K562 (cell line): ENCODE data around the gene SCUBE1. TPM values are rescaled to one million over a fixed set of nuclear protein-coding genes. Genes with fewer than 3 reads are reported as not detected.
A peak's percentile ranks its signal among the peaks of the same experiment; 100 is the strongest.

ENCODE experiments used
- ATAC-seq: fragments of 200-7000 bp; cut with Tn5 transposase; 3 replicates; pipeline ENCODE4 v1.9.1; 2020; ENCODE audit warnings: moderate library complexity
- BruUV-seq: library from RNA; stranded (reverse); fragments of 400-500 nt; replicated peaks from 2 replicates; lab custom pipeline; 2021; lab: Mats Ljungman, UMichigan
- CTCF ChIA-PET: fragments of 300-600 bp; formaldehyde crosslinking; extraction: SDS; loops from one replicate; lab custom pipeline; 2021; ENCODE audit warnings: low intra/inter-chr PET ratio; lab: Yijun Ruan, JAX
- POLR2A ChIA-PET: fragments of 300-600, 350-650 bp; sonication (Branson Sonifier 250); formaldehyde crosslinking; extraction: SDS; loops from one replicate; lab custom pipeline; 2021; ENCODE audit warnings: antibody characterized with exemption, inconsistent platforms; lab: Yijun Ruan, JAX
- DNase-seq, 4 experiments: peaks; one replicate each; pipeline versions ENCODE4 v3.0.0 to v3.0.0-alpha.2; 2011 to 2018; ENCODE audit warnings: low spot score in 3 of 4, mixed read lengths in 3 of 4; ENCODE audit errors: extremely low read depth in 1 of 4
- FAIRE-seq: peaks from 2 replicates; lab custom pipeline; 2011; peaks lifted over from hg19 to GRCh38; lab: Jason Lieb, UNC
- H2AFZ ChIP-seq: 2 replicates; pipeline ENCODE4 v1.6.0; 2011; ENCODE audit warnings: low read depth, low read length, control low read depth, inconsistent platforms
- H3K27ac ChIP-seq: fragments of 200-600 bp; 3 replicates; pipeline ENCODE4 v1.8.0; 2011; ENCODE audit warnings: low read depth, mild to moderate bottlenecking, control low read depth, inconsistent platforms, low read length, moderate library complexity, mixed read lengths; ENCODE audit errors: extremely low read depth
- H3K27me3 ChIP-seq, 2 experiments: fragments of 300-600 bp in 1 of 2; 2 replicates in 1 of 2; 3 replicates in 1 of 2; pipeline versions ENCODE4 v1.6.0 to v1.8.0; 2011; ENCODE audit warnings: inconsistent platforms in 2 of 2, low read length in 2 of 2, mild to moderate bottlenecking in 1 of 2, mixed read lengths in 1 of 2, moderate library complexity in 1 of 2; ENCODE audit not compliant: control insufficient read depth in 2 of 2, insufficient read depth in 2 of 2
- H3K36me3 ChIP-seq: fragments of 300-600 bp; 3 replicates; pipeline ENCODE4 v1.8.0; 2011; ENCODE audit warnings: mild to moderate bottlenecking, low read length, inconsistent platforms; ENCODE audit not compliant: control insufficient read depth, insufficient read depth
- H3K4me1 ChIP-seq, 2 experiments: fragments of 200-600 bp in 1 of 2; replicated peaks in 1 of 2; 2 replicates in 1 of 2; 3 replicates in 1 of 2; pipeline versions ENCODE4 v1.5.1 to v1.8.0; 2011; ENCODE audit warnings: inconsistent platforms in 2 of 2, low read length in 2 of 2, mild to moderate bottlenecking in 1 of 2, mixed read lengths in 1 of 2, moderate library complexity in 1 of 2; ENCODE audit not compliant: control insufficient read depth in 2 of 2, insufficient read depth in 2 of 2
- H3K4me2 ChIP-seq: 2 replicates; pipeline ENCODE4 v1.6.1; 2011; ENCODE audit warnings: low read length, control low read depth, inconsistent platforms, mixed read lengths; ENCODE audit not compliant: insufficient read depth
- H3K4me3 ChIP-seq: fragments of 200-600 bp; sonication (generic), shearing (Covaris generic); 2 replicates; pipeline ENCODE4 v1.5.1; 2016; ENCODE audit warnings: control low read depth, inconsistent platforms
- H3K79me2 ChIP-seq: fragments of 200-600 bp; 3 replicates; pipeline ENCODE4 v1.8.0; 2011; ENCODE audit warnings: low read length, inconsistent platforms; ENCODE audit not compliant: control insufficient read depth, insufficient read depth
- H3K9ac ChIP-seq, 2 experiments: 2 replicates each; pipeline versions ENCODE4 v1.6.0 to v1.6.1; 2011; ENCODE audit warnings: low read depth in 2 of 2, low read length in 2 of 2, control low read depth in 1 of 2, inconsistent platforms in 1 of 2, mild to moderate bottlenecking in 1 of 2, mixed read lengths in 1 of 2; ENCODE audit not compliant: insufficient read depth in 1 of 2
- H3K9me1 ChIP-seq: one replicate; pipeline ENCODE4 v1.6.0; 2011; ENCODE audit warnings: inconsistent platforms, mild to moderate bottlenecking, low read length, moderate library complexity; ENCODE audit not compliant: control insufficient read depth, insufficient read depth
- H3K9me3 ChIP-seq: replicated peaks from 2 replicates; pipeline ENCODE4 v1.5.1; 2011; ENCODE audit warnings: low read depth, low read length, inconsistent platforms; ENCODE audit not compliant: control insufficient read depth, insufficient read depth
- H4K20me1 ChIP-seq: replicated peaks from 2 replicates; pipeline ENCODE4 v1.6.1; 2011; ENCODE audit warnings: low read length, inconsistent platforms, mixed read lengths; ENCODE audit not compliant: control insufficient read depth, insufficient read depth
- HNRNPLL ChIP-seq: fragments of 200-400 bp; formaldehyde crosslinking; IDR thresholded peaks from 2 replicates; pipeline ENCODE4 v1.6.1; 2017; ENCODE audit warnings: low read length, low read depth, mild to moderate bottlenecking; ENCODE audit not compliant: poor library complexity, severe bottlenecking
- NCOA2 ChIP-seq, 2 experiments: fragments of 450-650 bp; IDR thresholded peaks; 2 replicates each; pipeline ENCODE4 v1.6.1; 2018; ENCODE audit warnings: mild to moderate bottlenecking in 2 of 2, moderate library complexity in 1 of 2; ENCODE audit not compliant: partially characterized antibody in 2 of 2
- PHB ChIP-seq: fragments of 250-450 bp; sonication (Bioruptor Pico); IDR thresholded peaks from 2 replicates; pipeline ENCODE4 v1.5.0; 2021
- PHF8 ChIP-seq: fragments of 200-600 bp; sonication (generic); IDR thresholded peaks from 2 replicates; pipeline ENCODE4 v1.6.1; 2012; ENCODE audit warnings: mixed run types, mild to moderate bottlenecking, inconsistent platforms, low read length, moderate library complexity, borderline replicate concordance
- ZNF274 ChIP-seq: IDR thresholded peaks from 2 replicates; pipeline ENCODE4 v1.6.1; 2011; ENCODE audit warnings: low read depth, mild to moderate bottlenecking, low read length, moderate library complexity, borderline replicate concordance
- WGBS: fragments of 100-300 bp; shearing (Covaris generic); methylation state at CpG from one replicate; pipeline ENCODE4 v1.1.6; 2016; ENCODE audit warnings: low coverage, mixed read lengths; ENCODE audit not compliant: insufficient coverage; ENCODE audit errors: missing lambda C conversion rate; 5-methylcytosine and 5-hydroxymethylcytosine counted together
- in situ Hi-C: fragments of 300-500 bp; cut with MboI; formaldehyde crosslinking; loops from 4 replicates; pipeline ENCODE4 v1.15.0; 2018; ENCODE audit warnings: inconsistent platforms, mixed read lengths
- intact Hi-C: fragments of 100-400 bp; cut with micrococcal nuclease; formaldehyde crosslinking; loops from 2 replicates; pipeline ENCODE4 v1.14.2; 2022
- polyA plus RNA-seq, 8 experiments: library from polyadenylated mRNA; depleted of rRNA in 4 of 8; stranded (reverse) in 5 of 8; unstranded in 3 of 8; fragments of >200 nt; fragmentation: Nextera tagmentation in 2 of 8; fragmentation: Illumina TruSeq in 1 of 8; extraction: Ambion mirVana in 2 of 8; extraction: Trizol in 1 of 8; gene quantifications; 2 replicates each; pipeline versions ENCODE4 v1.2.1 to v1.2.3, GENCODE V29; 2011 to 2014; ENCODE audit warnings: inconsistent platforms in 1 of 8, missing spikeins in 1 of 8
- total RNA-seq, 7 experiments: library from RNA; depleted of rRNA in 6 of 7; stranded (reverse); fragments of >200 nt in 6 of 7; fragmentation: Illumina TruSeq in 2 of 7; extraction: Trizol in 2 of 7; gene quantifications; 2 replicates each; pipeline versions ENCODE4 v1.2.1 to v1.2.3, GENCODE V29; 2011 to 2021; ENCODE audit warnings: low replicate concordance in 1 of 7

The SCUBE1 gene
- total and polyA plus RNA-seq, 9 of the 15 experiments (the other 6 are each of a cell fraction or from before 2014, with no cell fraction given), result 0.03 to 0.47 (median 0.29) TPM; not detected in 6

GRCh38 chr22:43171607-43172006, 171.6 kb downstream of the SCUBE1 start:
- no peak overlapping the region for H3K4me2 ChIP-seq
- FAIRE-seq (no peak), DNase-seq (no peak), ATAC-seq (no peak)
- no peaks in the 10 kb centered on the region for H3K9me3 ChIP-seq
- ChIA-PET CTCF (no interaction called here), POLR2A (interaction anchor here (0.6 to 1.5 kb wide), 2 partner anchors 13 to 355 kb away, joined by 3 to 5 read pairs; no protein-coding TSS in a partner anchor)
- H3K27me3 ChIP-seq, result no peaks in the 10 kb centered on the region
- no peak overlapping the region; a peak in 1 of 4 replicates for H3K9ac ChIP-seq
- in situ Hi-C loops (no loop called here), intact Hi-C loops (no loop called here)
- no TSS peak for BruUV-seq
- no peak overlapping the region for H2AFZ ChIP-seq
- no peak overlapping the region for H3K4me3 ChIP-seq
- H3K4me1 ChIP-seq, result peaks cover 3 to 38% of the 10 kb centered on the region in 2 experiments; a peak in 4 of 5 replicates
- H3K79me2 ChIP-seq, result no peaks in the 10 kb centered on the region
- WGBS, result 74% methylated on average over 8 of the region's 12 CpGs
- H3K36me3 ChIP-seq, result peaks cover 91% of the 10 kb centered on the region
- H3K27ac ChIP-seq, result no peak overlapping the region
- no peaks in the 10 kb centered on the region for H4K20me1 ChIP-seq
- no peak for TF ChIP-seq PHF8
- TF ChIP-seq ZNF274, result no peak
- no peak for TF ChIP-seq HNRNPLL
- TF ChIP-seq, all 486 proteins: peak for 0
- no peaks in the 10 kb centered on the region for H3K9me1 ChIP-seq

GRCh38 chr22:43171019-43171491, 172.1 kb downstream of the SCUBE1 start:
- Histone ChIP-seq H4K20me1 (no peaks in the 10 kb centered on the region), H3K36me3 (peaks cover 88% of the 10 kb centered on the region), H3K4me3 (no peak overlapping the region), H3K27ac (no peak overlapping the region), H2AFZ (no peak overlapping the region), H3K9me3 (no peaks in the 10 kb centered on the region), H3K9ac (peak overlapping the region in 1 of 2 experiments; percentile 45; a peak in 1 of 4 replicates), H3K4me2 (no peak overlapping the region), H3K9me1 (no peaks in the 10 kb centered on the region), H3K79me2 (no peaks in the 10 kb centered on the region), H3K27me3 (no peaks in the 10 kb centered on the region), H3K4me1 (peaks cover 3 to 43% of the 10 kb centered on the region in 2 experiments; a peak in 4 of 5 replicates)
- DNase-seq, result no peak
- FAIRE-seq, result no peak
- intact Hi-C loops (no loop called here), in situ Hi-C loops (no loop called here)
- ChIA-PET CTCF (no interaction called here), POLR2A (interaction anchor here (1.5 kb wide), 1 partner anchor 14 kb away, joined by 5 read pairs; no protein-coding TSS in a partner anchor)
- no peak for TF ChIP-seq PHB (CRISPR knock-in tag)
- TF ChIP-seq NCOA2 (IDR thresholded peaks at IDR 0.05; ENCODE audit: partially characterized antibody in 2 of 2), result no peak
- BruUV-seq, result no TSS peak
- no peak for ATAC-seq
- 73% methylated on average over 6 of the region's 14 CpGs for WGBS
